ELR (cell line): ENCODE results near the gene ARRB1.
"Not testable (repeated sequence)": the region's sequence is repeated elsewhere in the genome, so short reads cannot be mapped to it uniquely, and the experiment has no call there.

ENCODE experiments used
- DNase-seq: peaks from one replicate; pipeline ENCODE4 v3.0.0-alpha.2; 2015; ENCODE audit warnings: low read depth

ARRB1 gene

GRCh38 chr11:75342966-75343870 lies 8.2 kb downstream of the ARRB1 start:
- peak; percentile 68 for DNase-seq

- no peak for DNase-seq
Measured at GRCh38 chr11:75342231-75342918, 9.1 kb downstream of the ARRB1 start.

- no peak for DNase-seq
Measured at GRCh38 chr11:75341612-75342011, 9.8 kb downstream of the ARRB1 start.

- DNase-seq, result no peak
Measured at GRCh38 chr11:75339685-75340409, 11.6 kb downstream of the ARRB1 start.

- DNase-seq, result peak; percentile 74
Measured at GRCh38 chr11:75338516-75339208, 12.8 kb downstream of the ARRB1 start.

- peak; percentile 82 for DNase-seq
Measured at GRCh38 chr11:75337195-75337654, 14.2 kb downstream of the ARRB1 start.

- DNase-seq, result no peak
Measured at GRCh38 chr11:75334976-75335375, 16.5 kb downstream of the ARRB1 start.

GRCh38 chr11:75334402-75334891 lies 17.0 kb downstream of the ARRB1 start:
- DNase-seq, result no peak

- no peak for DNase-seq
Measured at GRCh38 chr11:75333807-75334140, 17.7 kb downstream of the ARRB1 start.

GRCh38 chr11:75333022-75333806 lies 18.2 kb downstream of the ARRB1 start:
- no peak for DNase-seq

GRCh38 chr11:75331761-75332160 lies 19.7 kb downstream of the ARRB1 start:
- not testable (repeated sequence) for DNase-seq

GRCh38 chr11:75331304-75331703 lies 20.2 kb downstream of the ARRB1 start:
- not testable (repeated sequence) for DNase-seq

- DNase-seq, result not testable (repeated sequence)
Measured at GRCh38 chr11:75330886-75331285, 20.6 kb downstream of the ARRB1 start.

GRCh38 chr11:75330291-75330690 lies 21.2 kb downstream of the ARRB1 start:
- DNase-seq, result no peak

- DNase-seq, result peak; percentile 80
Measured at GRCh38 chr11:75328426-75329277, 22.8 kb downstream of the ARRB1 start.

GRCh38 chr11:75326439-75326810 lies 25.0 kb downstream of the ARRB1 start:
- no peak for DNase-seq

GRCh38 chr11:75325713-75326438 lies 25.6 kb downstream of the ARRB1 start:
- peak; percentile 85 for DNase-seq

- no peak for DNase-seq
Measured at GRCh38 chr11:75324740-75325139, 26.7 kb downstream of the ARRB1 start.

- no peak for DNase-seq
Measured at GRCh38 chr11:75324189-75324588, 27.3 kb downstream of the ARRB1 start.
